GM23338 (cell line): ENCODE measurements around the gene ZHX3. TPM values are rescaled to one million over a fixed set of nuclear protein-coding genes. Genes with fewer than 3 reads are reported as not detected.

Source experiments
- ATAC-seq: fragments of 200-7000 bp; cut with Tn5 transposase; 3 replicates; pipeline ENCODE4 v1.9.1; 2020
- DNase-seq: peaks from one replicate; pipeline ENCODE4 v3.0.0-alpha.2; 2015; ENCODE audit warnings: low spot score
- H2AFZ ChIP-seq: fragments of 200-600 bp; sonication (generic); 2 replicates; pipeline ENCODE4 v1.8.0; 2016; ENCODE audit warnings: antibody characterized with exemption, mild to moderate bottlenecking, moderate library complexity
- H3F3A ChIP-seq: fragments of 200-600 bp; sonication (generic); replicated peaks from 2 replicates; pipeline ENCODE4 v1.8.0; 2017; ENCODE audit warnings: antibody characterized with exemption, mixed run types, low read depth
- H3K27ac ChIP-seq: fragments of 200-600 bp; sonication (generic); 2 replicates; pipeline ENCODE4 v1.6.1; 2016; ENCODE audit warnings: low read depth
- H3K27me3 ChIP-seq: fragments of 200-600 bp; sonication (generic); 2 replicates; pipeline ENCODE4 v1.8.0; 2016; ENCODE audit warnings: mild to moderate bottlenecking, mixed run types, moderate library complexity; ENCODE audit not compliant: insufficient read depth
- H3K36me3 ChIP-seq: fragments of 200-600 bp; sonication (generic); 2 replicates; pipeline ENCODE4 v1.8.0; 2016; ENCODE audit warnings: mild to moderate bottlenecking; ENCODE audit not compliant: insufficient read depth
- H3K4me1 ChIP-seq: fragments of 200-600 bp; sonication (generic); 2 replicates; pipeline ENCODE4 v1.8.0; 2016; ENCODE audit warnings: mild to moderate bottlenecking, moderate library complexity; ENCODE audit not compliant: insufficient read depth
- H3K4me2 ChIP-seq: fragments of 200-600 bp; sonication (generic); 2 replicates; pipeline ENCODE4 v1.7.1; 2017; ENCODE audit warnings: mixed run types
- H3K4me3 ChIP-seq: fragments of 200-600 bp; sonication (generic); 2 replicates; pipeline ENCODE4 v1.6.1; 2016; ENCODE audit warnings: mixed run types
- H3K79me2 ChIP-seq: fragments of 200-600 bp; sonication (generic); replicated peaks from 2 replicates; pipeline ENCODE4 v1.8.0; 2017; ENCODE audit warnings: mild to moderate bottlenecking; ENCODE audit not compliant: insufficient read depth
- H3K9me2 ChIP-seq: fragments of 200-600 bp; sonication (generic); 2 replicates; pipeline ENCODE4 v1.8.0; 2017; ENCODE audit not compliant: insufficient read depth
- H4K20me1 ChIP-seq: fragments of 200-600 bp; sonication (generic); replicated peaks from 2 replicates; pipeline ENCODE4 v1.8.0; 2017; ENCODE audit warnings: mild to moderate bottlenecking; ENCODE audit not compliant: insufficient read depth
- H3K27ac Mint-ChIP-seq: 2 replicates; pipeline ENCODE4 v1.8.0; 2020; ENCODE audit warnings: inconsistent platforms, mild to moderate bottlenecking, moderate library complexity, mixed read lengths
- H3K27me3 Mint-ChIP-seq: 3 replicates; pipeline ENCODE4 v1.8.0; 2022; ENCODE audit warnings: low read depth, mild to moderate bottlenecking, moderate library complexity, mixed read lengths, inconsistent platforms; ENCODE audit not compliant: insufficient read depth, poor library complexity
- H3K36me3 Mint-ChIP-seq: 3 replicates; pipeline ENCODE4 v1.8.0; 2021; ENCODE audit warnings: low read depth, mild to moderate bottlenecking, inconsistent platforms, moderate library complexity, mixed read lengths
- H3K4me1 Mint-ChIP-seq: 3 replicates; pipeline ENCODE4 v1.8.0; 2020; ENCODE audit warnings: mild to moderate bottlenecking, inconsistent platforms, mixed read lengths
- H3K4me3 Mint-ChIP-seq: 3 replicates; pipeline ENCODE4 v1.8.0; 2021; ENCODE audit warnings: moderate library complexity, mild to moderate bottlenecking, inconsistent platforms, mixed read lengths
- H3K9me3 Mint-ChIP-seq: 3 replicates; pipeline ENCODE4 v1.8.0; 2020; ENCODE audit warnings: moderate library complexity, mild to moderate bottlenecking, inconsistent platforms, mixed read lengths
- CREB1 ChIP-seq: fragments of 250-450 bp; sonication (Bioruptor Pico); IDR thresholded peaks from 2 replicates; pipeline ENCODE4 v1.5.0; 2020; ENCODE audit warnings: low read depth, mild to moderate bottlenecking, moderate library complexity
- CTCF ChIP-seq, 2 experiments: fragments of 200-600 bp in 1 of 2; sonication (generic) in 1 of 2; conservative IDR thresholded peaks; 2 replicates each; pipeline versions ENCODE4 v1.5.1 to v1.6.1; 2016 to 2017; ENCODE audit warnings: antibody characterized with exemption in 2 of 2, low read depth in 2 of 2, mild to moderate bottlenecking in 2 of 2, moderate library complexity in 1 of 2
- ETS1 ChIP-seq: IDR thresholded peaks from 2 replicates; pipeline ENCODE4 v1.6.1; 2016; ENCODE audit warnings: antibody characterized with exemption
- EZH2 ChIP-seq: fragments of 200-600 bp; sonication (generic); IDR thresholded peaks from one replicate; pipeline ENCODE4 v1.8.0; 2017; ENCODE audit warnings: antibody characterized with exemption, mild to moderate bottlenecking, low read depth; ENCODE audit not compliant: unreplicated experiment
- EZH2phosphoT487 ChIP-seq: fragments of 200-600 bp; sonication (generic); IDR thresholded peaks from one replicate; pipeline ENCODE4 v1.8.1; 2018; ENCODE audit warnings: antibody characterized with exemption; ENCODE audit not compliant: unreplicated experiment
- NANOG ChIP-seq: IDR thresholded peaks from 2 replicates; pipeline ENCODE4 v1.6.1; 2016; ENCODE audit warnings: antibody characterized with exemption, borderline replicate concordance
- POLR2AphosphoS5 ChIP-seq: IDR thresholded peaks from 2 replicates; pipeline ENCODE4 v1.6.1; 2016; ENCODE audit warnings: antibody characterized with exemption, low read depth
- STAT1 ChIP-seq: IDR thresholded peaks from one replicate; pipeline ENCODE4 v1.6.1; 2016; ENCODE audit warnings: antibody characterized with exemption; ENCODE audit not compliant: unreplicated experiment
- ZNF331 ChIP-seq: fragments of 250-450 bp; sonication (Bioruptor Pico); IDR thresholded peaks from 2 replicates; pipeline ENCODE4 v1.5.0; 2020; ENCODE audit warnings: low read depth, mild to moderate bottlenecking, moderate library complexity
- ZNF462 ChIP-seq: fragments of 250-450 bp; sonication (Bioruptor Pico); IDR thresholded peaks from 2 replicates; pipeline ENCODE4 v1.5.0; 2020; ENCODE audit warnings: mild to moderate bottlenecking, moderate library complexity
- polyA plus RNA-seq: library from polyadenylated mRNA; unstranded; fragments of >200 nt; fragmentation: Nextera tagmentation; extraction: Ambion mirVana; gene quantifications from 2 replicates; pipeline ENCODE4 v1.2.1, GENCODE V29; 2016
- total RNA-seq: library from RNA; depleted of rRNA; stranded (reverse); fragments of >200 nt; shearing (Covaris generic); gene quantifications from 2 replicates; pipeline ENCODE4 v1.2.3, GENCODE V29; 2014

ZHX3 gene
- total and polyA plus RNA-seq, 2 experiments from 2014 or later: 1.7 to 2.8 TPM

- TF ChIP-seq ZNF462 (no peak), CREB1 (CRISPR knock-in tag) (no peak), POLR2AphosphoS5 (no peak), STAT1 (no peak), ZNF331 (no peak), NANOG (no peak)
Observed at GRCh38 chr20:41141153-41141815, 176.2 kb downstream of the ZHX3 start (continued).

- H3K4me1 ChIP-seq: peaks cover 48% of the 10 kb centered on the region
- peak overlapping the region; percentile 90 for H3K4me3 Mint-ChIP-seq
- peaks cover 16% of the 10 kb centered on the region for H3K27me3 Mint-ChIP-seq
- 0 out of 2 replicates have a peak overlapping the region, but pooled peaks have one; percentile 39 for H3K27ac ChIP-seq
- H2AFZ ChIP-seq: no peak overlapping the region
- H3K79me2 ChIP-seq: peaks cover 76% of the 10 kb centered on the region
- H3K4me1 Mint-ChIP-seq: peaks cover 64% of the 10 kb centered on the region
- peaks cover 5% of the 10 kb centered on the region for H3K27me3 ChIP-seq
- peak overlapping the region; percentile 100 for H3K4me2 ChIP-seq
- H3K36me3 ChIP-seq: no peaks in the 10 kb centered on the region
- DNase-seq: no peak
- ATAC-seq: no peak
- no peaks in the 10 kb centered on the region for H3K9me2 ChIP-seq
- no peaks in the 10 kb centered on the region for H3F3A ChIP-seq
- peak overlapping the region; percentile 81; the same call in 1 of the 2 replicates for H3K4me3 ChIP-seq
- peaks cover 33% of the 10 kb centered on the region for H3K36me3 Mint-ChIP-seq
- H3K9me3 Mint-ChIP-seq: no peaks in the 10 kb centered on the region
- H4K20me1 ChIP-seq: peaks cover 52% of the 10 kb centered on the region
- peak overlapping the region; percentile 73; the same call in 1 of the 2 replicates for H3K27ac Mint-ChIP-seq
- TF ChIP-seq ZNF331 (no peak), ETS1 (no peak), EZH2phosphoT487 (no peak), STAT1 (no peak), EZH2 (no peak), CTCF (conservative IDR thresholded peaks at IDR 0.05; ENCODE audit: low read depth in 2 of 2) (no peak)
Observed at GRCh38 chr20:41140226-41141133, 177.1 kb downstream of the ZHX3 start.
